GM23338 (cell line): ENCODE measurements around the gene LYSMD4. TPM values are rescaled to one million over a fixed set of nuclear protein-coding genes. Genes with fewer than 3 reads are reported as not detected.

Source experiments
- ATAC-seq: fragments of 200-7000 bp; cut with Tn5 transposase; 3 replicates; pipeline ENCODE4 v1.9.1; 2020
- DNase-seq: peaks from one replicate; pipeline ENCODE4 v3.0.0-alpha.2; 2015; ENCODE audit warnings: low spot score
- H2AFZ ChIP-seq: fragments of 200-600 bp; sonication (generic); 2 replicates; pipeline ENCODE4 v1.8.0; 2016; ENCODE audit warnings: antibody characterized with exemption, mild to moderate bottlenecking, moderate library complexity
- H3F3A ChIP-seq: fragments of 200-600 bp; sonication (generic); replicated peaks from 2 replicates; pipeline ENCODE4 v1.8.0; 2017; ENCODE audit warnings: antibody characterized with exemption, mixed run types, low read depth
- H3K27ac ChIP-seq: fragments of 200-600 bp; sonication (generic); 2 replicates; pipeline ENCODE4 v1.6.1; 2016; ENCODE audit warnings: low read depth
- H3K27me3 ChIP-seq: fragments of 200-600 bp; sonication (generic); 2 replicates; pipeline ENCODE4 v1.8.0; 2016; ENCODE audit warnings: mild to moderate bottlenecking, mixed run types, moderate library complexity; ENCODE audit not compliant: insufficient read depth
- H3K36me3 ChIP-seq: fragments of 200-600 bp; sonication (generic); 2 replicates; pipeline ENCODE4 v1.8.0; 2016; ENCODE audit warnings: mild to moderate bottlenecking; ENCODE audit not compliant: insufficient read depth
- H3K4me1 ChIP-seq: fragments of 200-600 bp; sonication (generic); 2 replicates; pipeline ENCODE4 v1.8.0; 2016; ENCODE audit warnings: mild to moderate bottlenecking, moderate library complexity; ENCODE audit not compliant: insufficient read depth
- H3K4me2 ChIP-seq: fragments of 200-600 bp; sonication (generic); 2 replicates; pipeline ENCODE4 v1.7.1; 2017; ENCODE audit warnings: mixed run types
- H3K4me3 ChIP-seq: fragments of 200-600 bp; sonication (generic); 2 replicates; pipeline ENCODE4 v1.6.1; 2016; ENCODE audit warnings: mixed run types
- H3K79me2 ChIP-seq: fragments of 200-600 bp; sonication (generic); replicated peaks from 2 replicates; pipeline ENCODE4 v1.8.0; 2017; ENCODE audit warnings: mild to moderate bottlenecking; ENCODE audit not compliant: insufficient read depth
- H3K9me2 ChIP-seq: fragments of 200-600 bp; sonication (generic); 2 replicates; pipeline ENCODE4 v1.8.0; 2017; ENCODE audit not compliant: insufficient read depth
- H4K20me1 ChIP-seq: fragments of 200-600 bp; sonication (generic); replicated peaks from 2 replicates; pipeline ENCODE4 v1.8.0; 2017; ENCODE audit warnings: mild to moderate bottlenecking; ENCODE audit not compliant: insufficient read depth
- H3K27ac Mint-ChIP-seq: 2 replicates; pipeline ENCODE4 v1.8.0; 2020; ENCODE audit warnings: inconsistent platforms, mild to moderate bottlenecking, moderate library complexity, mixed read lengths
- H3K27me3 Mint-ChIP-seq: 3 replicates; pipeline ENCODE4 v1.8.0; 2022; ENCODE audit warnings: low read depth, mild to moderate bottlenecking, moderate library complexity, mixed read lengths, inconsistent platforms; ENCODE audit not compliant: insufficient read depth, poor library complexity
- H3K36me3 Mint-ChIP-seq: 3 replicates; pipeline ENCODE4 v1.8.0; 2021; ENCODE audit warnings: low read depth, mild to moderate bottlenecking, inconsistent platforms, moderate library complexity, mixed read lengths
- H3K4me1 Mint-ChIP-seq: 3 replicates; pipeline ENCODE4 v1.8.0; 2020; ENCODE audit warnings: mild to moderate bottlenecking, inconsistent platforms, mixed read lengths
- H3K4me3 Mint-ChIP-seq: 3 replicates; pipeline ENCODE4 v1.8.0; 2021; ENCODE audit warnings: moderate library complexity, mild to moderate bottlenecking, inconsistent platforms, mixed read lengths
- H3K9me3 Mint-ChIP-seq: 3 replicates; pipeline ENCODE4 v1.8.0; 2020; ENCODE audit warnings: moderate library complexity, mild to moderate bottlenecking, inconsistent platforms, mixed read lengths
- CREB1 ChIP-seq: fragments of 250-450 bp; sonication (Bioruptor Pico); IDR thresholded peaks from 2 replicates; pipeline ENCODE4 v1.5.0; 2020; ENCODE audit warnings: low read depth, mild to moderate bottlenecking, moderate library complexity
- CTCF ChIP-seq, 2 experiments: fragments of 200-600 bp in 1 of 2; sonication (generic) in 1 of 2; conservative IDR thresholded peaks; 2 replicates each; pipeline versions ENCODE4 v1.5.1 to v1.6.1; 2016 to 2017; ENCODE audit warnings: antibody characterized with exemption in 2 of 2, low read depth in 2 of 2, mild to moderate bottlenecking in 2 of 2, moderate library complexity in 1 of 2
- EZH2 ChIP-seq: fragments of 200-600 bp; sonication (generic); IDR thresholded peaks from one replicate; pipeline ENCODE4 v1.8.0; 2017; ENCODE audit warnings: antibody characterized with exemption, mild to moderate bottlenecking, low read depth; ENCODE audit not compliant: unreplicated experiment
- EZH2phosphoT487 ChIP-seq: fragments of 200-600 bp; sonication (generic); IDR thresholded peaks from one replicate; pipeline ENCODE4 v1.8.1; 2018; ENCODE audit warnings: antibody characterized with exemption; ENCODE audit not compliant: unreplicated experiment
- JUNB ChIP-seq: IDR thresholded peaks from one replicate; pipeline ENCODE4 v1.6.1; 2016; ENCODE audit warnings: antibody characterized with exemption; ENCODE audit not compliant: unreplicated experiment
- NANOG ChIP-seq: IDR thresholded peaks from 2 replicates; pipeline ENCODE4 v1.6.1; 2016; ENCODE audit warnings: antibody characterized with exemption, borderline replicate concordance
- POLR2AphosphoS5 ChIP-seq: IDR thresholded peaks from 2 replicates; pipeline ENCODE4 v1.6.1; 2016; ENCODE audit warnings: antibody characterized with exemption, low read depth
- STAT1 ChIP-seq: IDR thresholded peaks from one replicate; pipeline ENCODE4 v1.6.1; 2016; ENCODE audit warnings: antibody characterized with exemption; ENCODE audit not compliant: unreplicated experiment
- ZNF114 ChIP-seq: fragments of 250-450 bp; sonication (Bioruptor Pico); IDR thresholded peaks from 2 replicates; pipeline ENCODE4 v1.5.0; 2020; ENCODE audit warnings: mild to moderate bottlenecking, moderate library complexity
- ZNF331 ChIP-seq: fragments of 250-450 bp; sonication (Bioruptor Pico); IDR thresholded peaks from 2 replicates; pipeline ENCODE4 v1.5.0; 2020; ENCODE audit warnings: low read depth, mild to moderate bottlenecking, moderate library complexity
- polyA plus RNA-seq: library from polyadenylated mRNA; unstranded; fragments of >200 nt; fragmentation: Nextera tagmentation; extraction: Ambion mirVana; gene quantifications from 2 replicates; pipeline ENCODE4 v1.2.1, GENCODE V29; 2016
- total RNA-seq: library from RNA; depleted of rRNA; stranded (reverse); fragments of >200 nt; shearing (Covaris generic); gene quantifications from 2 replicates; pipeline ENCODE4 v1.2.3, GENCODE V29; 2014
- TF ChIP-seq, protein P1 (sequence below): fragments of 250-450 bp; sonication (Bioruptor Pico); IDR thresholded peaks from 2 replicates; pipeline ENCODE4 v1.5.0; 2020; ENCODE audit warnings: mild to moderate bottlenecking, moderate library complexity
- TF ChIP-seq, protein P2 (sequence below): IDR thresholded peaks from one replicate; pipeline ENCODE4 v1.6.1; 2018; ENCODE audit warnings: antibody characterized with exemption; ENCODE audit not compliant: unreplicated experiment

LYSMD4 gene
- total and polyA plus RNA-seq, 2 experiments from 2014 or later, result 7.5 to 23.8 TPM

- TF ChIP-seq, protein P1, sequence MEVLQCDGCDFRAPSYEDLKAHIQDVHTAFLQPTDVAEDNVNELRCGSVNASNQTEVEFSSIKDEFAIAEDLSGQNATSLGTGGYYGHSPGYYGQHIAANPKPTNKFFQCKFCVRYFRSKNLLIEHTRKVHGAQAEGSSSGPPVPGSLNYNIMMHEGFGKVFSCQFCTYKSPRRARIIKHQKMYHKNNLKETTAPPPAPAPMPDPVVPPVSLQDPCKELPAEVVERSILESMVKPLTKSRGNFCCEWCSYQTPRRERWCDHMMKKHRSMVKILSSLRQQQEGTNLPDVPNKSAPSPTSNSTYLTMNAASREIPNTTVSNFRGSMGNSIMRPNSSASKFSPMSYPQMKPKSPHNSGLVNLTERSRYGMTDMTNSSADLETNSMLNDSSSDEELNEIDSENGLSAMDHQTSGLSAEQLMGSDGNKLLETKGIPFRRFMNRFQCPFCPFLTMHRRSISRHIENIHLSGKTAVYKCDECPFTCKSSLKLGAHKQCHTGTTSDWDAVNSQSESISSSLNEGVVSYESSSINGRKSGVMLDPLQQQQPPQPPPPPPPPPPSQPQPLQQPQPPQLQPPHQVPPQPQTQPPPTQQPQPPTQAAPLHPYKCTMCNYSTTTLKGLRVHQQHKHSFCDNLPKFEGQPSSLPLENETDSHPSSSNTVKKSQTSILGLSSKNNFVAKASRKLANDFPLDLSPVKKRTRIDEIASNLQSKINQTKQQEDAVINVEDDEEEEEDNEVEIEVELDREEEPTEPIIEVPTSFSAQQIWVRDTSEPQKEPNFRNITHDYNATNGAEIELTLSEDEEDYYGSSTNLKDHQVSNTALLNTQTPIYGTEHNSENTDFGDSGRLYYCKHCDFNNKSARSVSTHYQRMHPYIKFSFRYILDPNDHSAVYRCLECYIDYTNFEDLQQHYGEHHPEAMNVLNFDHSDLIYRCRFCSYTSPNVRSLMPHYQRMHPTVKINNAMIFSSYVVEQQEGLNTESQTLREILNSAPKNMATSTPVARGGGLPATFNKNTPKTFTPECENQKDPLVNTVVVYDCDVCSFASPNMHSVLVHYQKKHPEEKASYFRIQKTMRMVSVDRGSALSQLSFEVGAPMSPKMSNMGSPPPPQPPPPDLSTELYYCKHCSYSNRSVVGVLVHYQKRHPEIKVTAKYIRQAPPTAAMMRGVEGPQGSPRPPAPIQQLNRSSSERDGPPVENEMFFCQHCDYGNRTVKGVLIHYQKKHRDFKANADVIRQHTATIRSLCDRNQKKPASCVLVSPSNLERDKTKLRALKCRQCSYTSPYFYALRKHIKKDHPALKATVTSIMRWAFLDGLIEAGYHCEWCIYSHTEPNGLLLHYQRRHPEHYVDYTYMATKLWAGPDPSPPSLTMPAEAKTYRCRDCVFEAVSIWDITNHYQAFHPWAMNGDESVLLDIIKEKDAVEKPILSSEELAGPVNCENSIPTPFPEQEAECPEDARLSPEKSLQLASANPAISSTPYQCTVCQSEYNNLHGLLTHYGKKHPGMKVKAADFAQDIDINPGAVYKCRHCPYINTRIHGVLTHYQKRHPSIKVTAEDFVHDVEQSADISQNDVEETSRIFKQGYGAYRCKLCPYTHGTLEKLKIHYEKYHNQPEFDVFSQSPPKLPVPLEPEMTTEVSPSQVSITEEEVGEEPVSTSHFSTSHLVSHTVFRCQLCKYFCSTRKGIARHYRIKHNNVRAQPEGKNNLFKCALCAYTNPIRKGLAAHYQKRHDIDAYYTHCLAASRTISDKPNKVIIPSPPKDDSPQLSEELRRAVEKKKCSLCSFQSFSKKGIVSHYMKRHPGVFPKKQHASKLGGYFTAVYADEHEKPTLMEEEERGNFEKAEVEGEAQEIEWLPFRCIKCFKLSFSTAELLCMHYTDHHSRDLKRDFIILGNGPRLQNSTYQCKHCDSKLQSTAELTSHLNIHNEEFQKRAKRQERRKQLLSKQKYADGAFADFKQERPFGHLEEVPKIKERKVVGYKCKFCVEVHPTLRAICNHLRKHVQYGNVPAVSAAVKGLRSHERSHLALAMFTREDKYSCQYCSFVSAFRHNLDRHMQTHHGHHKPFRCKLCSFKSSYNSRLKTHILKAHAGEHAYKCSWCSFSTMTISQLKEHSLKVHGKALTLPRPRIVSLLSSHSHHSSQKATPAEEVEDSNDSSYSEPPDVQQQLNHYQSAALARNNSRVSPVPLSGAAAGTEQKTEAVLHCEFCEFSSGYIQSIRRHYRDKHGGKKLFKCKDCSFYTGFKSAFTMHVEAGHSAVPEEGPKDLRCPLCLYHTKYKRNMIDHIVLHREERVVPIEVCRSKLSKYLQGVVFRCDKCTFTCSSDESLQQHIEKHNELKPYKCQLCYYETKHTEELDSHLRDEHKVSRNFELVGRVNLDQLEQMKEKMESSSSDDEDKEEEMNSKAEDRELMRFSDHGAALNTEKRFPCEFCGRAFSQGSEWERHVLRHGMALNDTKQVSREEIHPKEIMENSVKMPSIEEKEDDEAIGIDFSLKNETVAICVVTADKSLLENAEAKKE (CRISPR knock-in tag), result no peak
Observed at GRCh38 chr15:99732751-99733267, 428 bp downstream of the LYSMD4 start (continued).

DNA sequence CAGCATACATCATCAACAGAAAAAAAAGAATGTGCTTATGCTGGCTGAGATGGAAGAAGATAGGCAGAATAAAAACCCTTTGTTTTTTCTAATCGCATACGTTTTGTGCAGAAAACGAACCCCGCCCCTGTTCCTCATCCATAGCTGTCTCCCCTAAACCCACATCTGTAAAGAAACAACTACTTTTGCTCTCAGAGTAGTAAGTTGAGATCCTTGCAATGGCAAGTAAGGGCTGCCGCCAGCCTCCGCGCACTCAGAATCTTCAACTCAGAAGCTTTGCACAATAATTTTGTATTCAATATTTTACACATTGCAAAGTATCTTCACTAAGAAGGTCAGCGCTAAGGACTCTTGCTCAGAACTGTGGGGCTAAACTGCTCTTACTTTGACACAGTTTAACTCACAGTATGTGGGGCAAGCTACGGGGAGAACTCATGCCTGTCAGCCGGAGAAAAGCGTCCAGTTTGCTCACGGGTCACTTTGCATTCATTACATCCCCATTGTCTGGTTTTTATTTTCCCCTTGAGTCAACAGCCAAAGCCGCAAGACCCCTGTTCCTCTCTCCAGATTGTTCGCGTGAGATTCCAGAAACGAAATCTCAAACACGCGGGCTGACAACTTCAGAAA lies 1.0 kb downstream of the LYSMD4 start:
- H3K27me3 Mint-ChIP-seq, result peaks cover 8% of the 10 kb centered on the region
- ATAC-seq (peak; percentile 5), DNase-seq (peak; percentile 36)
- H3K9me3 Mint-ChIP-seq, result no peaks in the 10 kb centered on the region
- Histone ChIP-seq H3F3A (0 out of 2 replicates have a peak, but pooled peaks cover 3% of the 10 kb centered on the region), H3K36me3 (0 out of 2 replicates have a peak, but pooled peaks cover 3% of the 10 kb centered on the region), H3K4me1 (peaks cover 23% of the 10 kb centered on the region), H2AFZ (no peak overlapping the region; the same call in 1 of the 2 replicates), H3K4me3 (peak overlapping the region; percentile 80), H3K4me2 (peak overlapping the region; percentile 98), H3K79me2 (peaks cover 6% of the 10 kb centered on the region), H4K20me1 (no peaks in the 10 kb centered on the region; the same call in none of the 2 replicates), H3K27ac (no peak overlapping the region), H3K27me3 (peaks cover 9% of the 10 kb centered on the region), H3K9me2 (no peaks in the 10 kb centered on the region)
- H3K27ac Mint-ChIP-seq, result no peak overlapping the region
- peaks cover 26% of the 10 kb centered on the region for H3K4me1 Mint-ChIP-seq
- peaks cover 18% of the 10 kb centered on the region for H3K36me3 Mint-ChIP-seq
- H3K4me3 Mint-ChIP-seq, result peak overlapping the region; percentile 82
- TF ChIP-seq NANOG, result no peak
- no peak for TF ChIP-seq STAT1
- no peak for TF ChIP-seq JUNB
- TF ChIP-seq, protein P2, sequence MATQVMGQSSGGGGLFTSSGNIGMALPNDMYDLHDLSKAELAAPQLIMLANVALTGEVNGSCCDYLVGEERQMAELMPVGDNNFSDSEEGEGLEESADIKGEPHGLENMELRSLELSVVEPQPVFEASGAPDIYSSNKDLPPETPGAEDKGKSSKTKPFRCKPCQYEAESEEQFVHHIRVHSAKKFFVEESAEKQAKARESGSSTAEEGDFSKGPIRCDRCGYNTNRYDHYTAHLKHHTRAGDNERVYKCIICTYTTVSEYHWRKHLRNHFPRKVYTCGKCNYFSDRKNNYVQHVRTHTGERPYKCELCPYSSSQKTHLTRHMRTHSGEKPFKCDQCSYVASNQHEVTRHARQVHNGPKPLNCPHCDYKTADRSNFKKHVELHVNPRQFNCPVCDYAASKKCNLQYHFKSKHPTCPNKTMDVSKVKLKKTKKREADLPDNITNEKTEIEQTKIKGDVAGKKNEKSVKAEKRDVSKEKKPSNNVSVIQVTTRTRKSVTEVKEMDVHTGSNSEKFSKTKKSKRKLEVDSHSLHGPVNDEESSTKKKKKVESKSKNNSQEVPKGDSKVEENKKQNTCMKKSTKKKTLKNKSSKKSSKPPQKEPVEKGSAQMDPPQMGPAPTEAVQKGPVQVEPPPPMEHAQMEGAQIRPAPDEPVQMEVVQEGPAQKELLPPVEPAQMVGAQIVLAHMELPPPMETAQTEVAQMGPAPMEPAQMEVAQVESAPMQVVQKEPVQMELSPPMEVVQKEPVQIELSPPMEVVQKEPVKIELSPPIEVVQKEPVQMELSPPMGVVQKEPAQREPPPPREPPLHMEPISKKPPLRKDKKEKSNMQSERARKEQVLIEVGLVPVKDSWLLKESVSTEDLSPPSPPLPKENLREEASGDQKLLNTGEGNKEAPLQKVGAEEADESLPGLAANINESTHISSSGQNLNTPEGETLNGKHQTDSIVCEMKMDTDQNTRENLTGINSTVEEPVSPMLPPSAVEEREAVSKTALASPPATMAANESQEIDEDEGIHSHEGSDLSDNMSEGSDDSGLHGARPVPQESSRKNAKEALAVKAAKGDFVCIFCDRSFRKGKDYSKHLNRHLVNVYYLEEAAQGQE, result no peak
- no peak for TF ChIP-seq EZH2phosphoT487
- no peak for TF ChIP-seq POLR2AphosphoS5
- no peak for TF ChIP-seq CREB1 (CRISPR knock-in tag)
- no peak for TF ChIP-seq ZNF331 (CRISPR knock-in tag)
- no peak for TF ChIP-seq CTCF (conservative IDR thresholded peaks at IDR 0.05; ENCODE audit: low read depth in 2 of 2)
- no peak for TF ChIP-seq EZH2
- TF ChIP-seq ZNF114 (CRISPR knock-in tag), result no peak
